Neural progenitor cell (in vitro differentiated cells): ENCODE results near the gene LTC4S. TPM values are rescaled to one million over a fixed set of nuclear protein-coding genes. Genes with fewer than 3 reads are reported as not detected.
A peak's percentile ranks its signal among the peaks of the same experiment; 100 is the strongest.

ENCODE experiments used
- DNase-seq: peaks from one replicate; pipeline ENCODE4 v3.0.0-alpha.2; 2016; ENCODE audit warnings: low spot score
- H2AFZ ChIP-seq: fragments of 200-600 bp; sonication (generic); replicated peaks from 2 replicates; pipeline ENCODE4 v1.6.1; 2016; ENCODE audit warnings: antibody characterized with exemption
- H3F3A ChIP-seq: fragments of 200-600 bp; sonication (generic); 2 replicates; pipeline ENCODE4 v1.6.1; 2016; ENCODE audit warnings: antibody characterized with exemption, low read depth
- H3K27ac ChIP-seq: fragments of 200-600 bp; sonication (generic); 2 replicates; pipeline ENCODE4 v1.5.1; 2016; ENCODE audit warnings: mild to moderate bottlenecking
- H3K27me3 ChIP-seq: fragments of 200-600 bp; sonication (generic); 2 replicates; pipeline ENCODE4 v1.6.1; 2016; ENCODE audit warnings: mild to moderate bottlenecking, moderate library complexity
- H3K36me3 ChIP-seq: fragments of 200-600 bp; sonication (generic); 2 replicates; pipeline ENCODE4 v1.5.1; 2016
- H3K4me1 ChIP-seq: fragments of 200-600 bp; sonication (generic); 2 replicates; pipeline ENCODE4 v1.6.1; 2016; ENCODE audit warnings: mixed run types
- H3K4me2 ChIP-seq: fragments of 200-600 bp; sonication (generic); 2 replicates; pipeline ENCODE4 v1.6.1; 2016
- H3K4me3 ChIP-seq: fragments of 200-600 bp; sonication (generic); 2 replicates; pipeline ENCODE4 v1.5.1; 2016
- H3K79me2 ChIP-seq: fragments of 200-600 bp; sonication (generic); 2 replicates; pipeline ENCODE4 v1.6.1; 2016; ENCODE audit warnings: low read depth
- H3K9ac ChIP-seq: fragments of 200-600 bp; sonication (generic); 2 replicates; pipeline ENCODE4 v1.6.1; 2016
- H3K9me3 ChIP-seq: fragments of 200-600 bp; sonication (generic); 2 replicates; pipeline ENCODE4 v1.5.1; 2016; ENCODE audit warnings: low read depth
- H4K20me1 ChIP-seq: fragments of 200-600 bp; sonication (generic); 2 replicates; pipeline ENCODE4 v1.6.1; 2016; ENCODE audit warnings: low read depth
- H3K27ac Mint-ChIP-seq: 3 replicates; pipeline ENCODE4 v1.8.0; 2021; ENCODE audit warnings: mixed read lengths
- H3K27me3 Mint-ChIP-seq: 2 replicates; pipeline ENCODE4 v1.8.0; 2022; ENCODE audit warnings: low read depth, mild to moderate bottlenecking, inconsistent platforms, moderate library complexity, mixed read lengths; ENCODE audit not compliant: insufficient read depth
- H3K36me3 Mint-ChIP-seq: 3 replicates; pipeline ENCODE4 v1.8.0; 2021; ENCODE audit warnings: mixed read lengths
- H3K4me1 Mint-ChIP-seq: 3 replicates; pipeline ENCODE4 v1.8.0; 2021; ENCODE audit warnings: mixed read lengths
- H3K4me3 Mint-ChIP-seq: 3 replicates; pipeline ENCODE4 v1.8.0; 2021; ENCODE audit warnings: mild to moderate bottlenecking, moderate library complexity, mixed read lengths
- H3K9me3 Mint-ChIP-seq: 3 replicates; pipeline ENCODE4 v1.8.0; 2020; ENCODE audit warnings: mixed read lengths
- CTCF ChIP-seq: fragments of 200-600 bp; sonication (generic); IDR thresholded peaks from 2 replicates; pipeline ENCODE4 v1.5.1; 2017; ENCODE audit warnings: antibody characterized with exemption, mild to moderate bottlenecking
- EZH2 ChIP-seq: fragments of 200-600 bp; sonication (generic); IDR thresholded peaks from 2 replicates; pipeline ENCODE4 v1.6.1; 2017; ENCODE audit warnings: antibody characterized with exemption, mild to moderate bottlenecking, moderate library complexity
- EZH2phosphoT487 ChIP-seq: fragments of 200-600 bp; sonication (generic); IDR thresholded peaks from 2 replicates; pipeline ENCODE4 v1.6.1; 2017; ENCODE audit warnings: antibody characterized with exemption
- total RNA-seq: library from RNA; depleted of rRNA; stranded (reverse); fragments of >200 nt; gene quantifications from 2 replicates; pipeline ENCODE4 v1.2.3, GENCODE V29; 2015; ENCODE audit warnings: low replicate concordance

The LTC4S gene
- total RNA-seq, 1 donor from 2014 or later: not detected

- Mint-ChIP-seq H3K9me3 (no peaks in the 10 kb centered on the region), H3K36me3 (peaks cover 17% of the 10 kb centered on the region), H3K4me1 (peaks cover 12% of the 10 kb centered on the region), H3K4me3 (peak overlapping the region; percentile 55), H3K27ac (no peak overlapping the region), H3K27me3 (peaks cover 19% of the 10 kb centered on the region)
- DNase-seq: no peak
- Histone ChIP-seq H2AFZ (no peak overlapping the region), H4K20me1 (peaks cover 36% of the 10 kb centered on the region), H3K4me2 (no peak overlapping the region), H3K36me3 (no peaks in the 10 kb centered on the region), H3K4me3 (no peak overlapping the region), H3K9me3 (no peaks in the 10 kb centered on the region), H3F3A (peaks cover 33% of the 10 kb centered on the region), H3K9ac (no peak overlapping the region), H3K79me2 (peaks cover 4% of the 10 kb centered on the region), H3K27ac (no peak overlapping the region), H3K27me3 (peaks cover 20% of the 10 kb centered on the region), H3K4me1 (peaks cover 8% of the 10 kb centered on the region)
- TF ChIP-seq EZH2phosphoT487: no peak
- no peak for TF ChIP-seq EZH2
- no peak for TF ChIP-seq CTCF
Measured at GRCh38 chr5:179797741-179798140, 4.0 kb downstream of the LTC4S start.

DNA sequence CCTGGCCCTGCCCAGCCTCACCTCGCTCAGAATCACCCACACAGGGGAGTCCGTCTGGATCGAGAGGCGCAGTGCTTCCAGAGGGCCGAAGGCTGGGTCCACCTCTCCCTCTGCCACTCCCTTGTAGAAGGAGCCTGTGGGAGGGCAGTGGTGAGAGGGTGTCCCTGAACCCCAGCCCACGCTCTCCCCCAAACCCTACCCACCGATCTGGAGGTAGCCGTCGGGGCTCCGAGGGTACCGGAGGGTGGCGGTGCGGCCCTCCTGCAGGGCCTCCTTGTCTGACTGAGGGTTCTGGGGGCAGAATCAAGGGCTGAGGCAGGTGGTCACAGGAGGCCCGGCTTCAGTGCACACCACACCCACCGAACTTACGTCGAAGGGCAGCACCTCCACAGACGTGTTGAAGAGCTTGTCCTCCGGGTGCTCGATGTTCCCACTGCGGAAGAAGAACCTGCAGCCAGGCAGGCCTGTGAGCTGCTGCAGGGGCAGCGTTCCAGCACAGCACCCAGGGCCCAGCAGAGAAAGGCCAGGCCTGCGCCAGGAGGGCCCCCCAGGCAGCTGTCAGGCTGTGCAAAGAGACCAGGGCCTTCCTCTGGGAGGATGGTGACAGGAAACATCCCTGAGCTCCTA lies 4.5 kb downstream of the LTC4S start:
- no peak for DNase-seq
- no peak overlapping the region for H3K4me3 Mint-ChIP-seq

DNA sequence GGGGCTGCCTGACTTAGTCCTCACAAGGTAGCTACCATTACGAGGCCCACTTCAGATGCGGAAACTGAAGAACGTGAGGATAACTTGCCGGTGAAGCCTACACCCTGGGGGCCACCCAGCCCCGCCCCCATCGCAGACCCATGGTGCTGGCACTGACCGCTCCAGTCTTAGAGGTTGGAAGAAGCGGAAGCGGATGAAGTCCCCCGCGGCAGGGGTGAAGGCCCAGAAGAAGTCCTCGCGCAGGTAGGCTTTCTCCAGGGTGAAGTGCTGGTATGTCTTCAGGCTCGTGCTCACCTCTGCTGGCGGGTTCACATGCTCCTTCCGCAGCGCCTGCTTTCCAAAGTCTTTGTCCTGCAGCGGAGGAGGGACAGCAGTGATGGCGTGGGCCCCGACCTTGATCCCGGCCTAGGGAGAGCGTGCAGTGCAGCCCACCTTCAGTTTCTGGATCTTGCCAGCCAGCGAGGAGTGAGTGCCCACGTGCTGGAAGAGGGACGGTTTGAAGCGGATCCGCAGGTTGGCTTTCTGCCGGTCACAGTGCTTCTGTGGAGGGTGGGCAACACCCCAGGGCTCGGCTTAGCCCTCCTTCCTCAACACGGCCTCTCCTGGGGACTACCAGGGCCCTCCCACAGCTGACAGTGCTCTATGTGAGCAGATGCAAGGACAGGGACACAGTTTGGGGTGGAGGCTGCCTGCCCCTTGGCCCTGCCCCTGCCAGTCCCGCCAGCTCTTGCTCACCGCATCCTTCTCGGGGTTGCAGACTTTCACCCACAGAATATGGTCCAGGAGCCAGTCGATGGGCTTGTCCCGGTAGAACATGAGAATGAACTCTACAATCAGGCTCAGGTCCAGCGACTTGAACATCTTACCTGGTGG lies 5.2 kb downstream of the LTC4S start:
- no peak overlapping the region for H2AFZ ChIP-seq
- H3K27me3 Mint-ChIP-seq: peaks cover 19% of the 10 kb centered on the region
- peaks cover 18% of the 10 kb centered on the region for H3K36me3 Mint-ChIP-seq
- no peaks in the 10 kb centered on the region for H3K9me3 ChIP-seq
- no peak overlapping the region for H3K9ac ChIP-seq
- H3K4me3 ChIP-seq: no peak overlapping the region
- no peak for TF ChIP-seq EZH2
- no peak for TF ChIP-seq EZH2phosphoT487
- TF ChIP-seq CTCF: no peak
- H4K20me1 ChIP-seq: peaks cover 49% of the 10 kb centered on the region
- H3K4me2 ChIP-seq: no peak overlapping the region
- H3K36me3 ChIP-seq: no peaks in the 10 kb centered on the region
- H3K4me3 Mint-ChIP-seq: peak overlapping the region; percentile 64
- DNase-seq: no peak
- H3K4me1 ChIP-seq: peaks cover 21% of the 10 kb centered on the region
- H3K27ac Mint-ChIP-seq: no peak overlapping the region
- peaks cover 8% of the 10 kb centered on the region for H3K79me2 ChIP-seq
- H3K9me3 Mint-ChIP-seq: no peaks in the 10 kb centered on the region
- no peak overlapping the region for H3K27ac ChIP-seq
- peaks cover 20% of the 10 kb centered on the region for H3K27me3 ChIP-seq
- H3K4me1 Mint-ChIP-seq: peaks cover 20% of the 10 kb centered on the region
- peaks cover 40% of the 10 kb centered on the region for H3F3A ChIP-seq

More for the DNA sequence above, 4.5 kb downstream of the LTC4S start:
- Histone ChIP-seq H3K4me3 (no peak overlapping the region), H3K36me3 (no peaks in the 10 kb centered on the region), H3K4me1 (peaks cover 13% of the 10 kb centered on the region), H3K4me2 (no peak overlapping the region), H3K79me2 (peaks cover 5% of the 10 kb centered on the region), H3F3A (peaks cover 35% of the 10 kb centered on the region), H3K27ac (no peak overlapping the region), H2AFZ (no peak overlapping the region), H3K9me3 (no peaks in the 10 kb centered on the region), H3K9ac (no peak overlapping the region), H3K27me3 (peaks cover 20% of the 10 kb centered on the region), H4K20me1 (peaks cover 41% of the 10 kb centered on the region)
- no peak overlapping the region for H3K27ac Mint-ChIP-seq
- peaks cover 18% of the 10 kb centered on the region for H3K36me3 Mint-ChIP-seq
- no peaks in the 10 kb centered on the region for H3K9me3 Mint-ChIP-seq
- peaks cover 19% of the 10 kb centered on the region for H3K27me3 Mint-ChIP-seq
- peaks cover 14% of the 10 kb centered on the region for H3K4me1 Mint-ChIP-seq
- no peak for TF ChIP-seq CTCF
- TF ChIP-seq EZH2phosphoT487: no peak
- TF ChIP-seq EZH2: no peak
